Kidney (tissue), 14 donors: ENCODE measurements around the gene CDKN2A. TPM values are rescaled to one million over a fixed set of nuclear protein-coding genes. Genes with fewer than 3 reads are reported as not detected.

ENCODE experiments used
- DNase-seq, 5 donors: peaks; one replicate each; pipeline ENCODE4 v3.0.0-alpha.2; 2013 to 2020
- FAIRE-seq: peaks from 2 replicates; lab custom pipeline; 2012; peaks lifted over from hg19 to GRCh38; lab: Jason Lieb, UNC
- H3K27ac ChIP-seq, 2 donors: one replicate each; pipeline ENCODE4 v1.7.0; 2013; ENCODE audit warnings: low read depth in 2 of 2, low read length in 2 of 2, inconsistent platforms in 1 of 2
- H3K27me3 ChIP-seq: one replicate; pipeline ENCODE4 v1.7.1; 2013; ENCODE audit warnings: low read length, inconsistent platforms; ENCODE audit not compliant: control insufficient read depth, insufficient read depth
- H3K36me3 ChIP-seq, 3 donors: one replicate each; pipeline versions ENCODE4 v1.7.0 to v1.7.1; 2013; ENCODE audit warnings: low read length in 3 of 3, control low read depth in 1 of 3, inconsistent platforms in 1 of 3; ENCODE audit not compliant: insufficient read depth in 3 of 3, control insufficient read depth in 2 of 3
- H3K4me1 ChIP-seq, 3 donors: one replicate each; pipeline versions ENCODE4 v1.7.0 to v1.7.1; 2013; ENCODE audit warnings: low read length in 3 of 3, inconsistent platforms in 1 of 3, low read depth in 1 of 3; ENCODE audit not compliant: control insufficient read depth in 2 of 3, insufficient read depth in 2 of 3
- H3K4me3 ChIP-seq, 3 donors: one replicate each; pipeline versions ENCODE4 v1.7.0 to v1.8.1; 2013; ENCODE audit warnings: low read length in 3 of 3, control low read depth in 1 of 3, inconsistent platforms in 1 of 3
- H3K9ac ChIP-seq, 3 donors: one replicate each; pipeline versions ENCODE4 v1.7.0 to v1.7.1; 2013; ENCODE audit warnings: low read length in 3 of 3, control low read depth in 1 of 3, inconsistent platforms in 1 of 3
- H3K9me3 ChIP-seq, 3 donors: one replicate each; pipeline versions ENCODE4 v1.7.0 to v1.7.1; 2013; ENCODE audit warnings: low read length in 3 of 3, control low read depth in 1 of 3, inconsistent platforms in 1 of 3; ENCODE audit not compliant: control insufficient read depth in 2 of 3, insufficient read depth in 1 of 3
- CTCF ChIP-seq: IDR thresholded peaks from 3 replicates; pipeline ENCODE4 v1.5.1; 2012; ENCODE audit warnings: mild to moderate bottlenecking, moderate library complexity, borderline replicate concordance; ENCODE audit not compliant: insufficient read depth; ENCODE audit errors: extremely low read depth
- intact Hi-C: fragments of 100-400 bp; cut with DNase I; formaldehyde crosslinking; loops from one replicate; pipeline ENCODE4 v1.11.1; 2022
- polyA plus RNA-seq: library from polyadenylated mRNA; stranded (reverse); fragments of 350-450 nt; fragmentation: Illumina TruSeq; extraction: RNeasy Lipid Tissue Mini Kit (QIAGEN cat#74804); gene quantifications from one replicate; pipeline ENCODE4 v1.2.3, GENCODE V29; 2014; ENCODE audit warnings: low read depth, low replicate concordance; ENCODE audit not compliant: insufficient read depth
- total RNA-seq: library from RNA; stranded (reverse); fragmentation: NEBNext Ultra II Directional; extraction: Animal tissue kit (Norgen Biotek cat#: 25700); gene quantifications from one replicate; pipeline ENCODE4 v1.2.1, GENCODE V29; 2021
- donor health status: control.
- donor health status: control.
- donor health status: control.
- donor health status: control.
- donor health status: control.
- donor health status: DM: yes; HTN: yes; CAD: no.
- donor health status: Normal renal cell carcinoma (clear cell type).

Gene CDKN2A
- total and polyA plus RNA-seq, 2 donors from 2014 or later, result 4.1 TPM; not detected in 1

GRCh38 chr9:22010866-22011625 lies 16.9 kb upstream of the CDKN2A start:
- Histone ChIP-seq H3K27ac (no peak overlapping the region), H3K9ac (no peak overlapping the region), H3K4me3 (no peak overlapping the region), H3K36me3 (no peaks in the 10 kb centered on the region), H3K27me3 (peaks cover 25% of the 10 kb centered on the region), H3K9me3 (no peaks in the 10 kb centered on the region), H3K4me1 (peaks cover 0 to 5% (median 0%) of the 10 kb centered on the region in 3 donors)
- TF ChIP-seq CTCF, result no peak
- intact Hi-C loops, result no loop called here
- no peak for FAIRE-seq
- DNase-seq, result peak in 4 of 5 donors; percentile 67 to 87 (median 82)

- FAIRE-seq, result no peak
These were observed 15.3 kb upstream of the CDKN2A start for GRCh38 chr9:22009506-22009867.

GRCh38 chr9:22008717-22009505 lies 14.7 kb upstream of the CDKN2A start, which contains the start of gene CDKN2B:
Gene CDKN2B (minus strand): TSS chr9:22009305. CDS start chr9:22008953, 352 bp downstream.
- peak within 1 kb of the TSS; percentile 28 to 59 for H3K27ac ChIP-seq
- H3K36me3 ChIP-seq, result no peaks in the 10 kb centered on the region
- TF ChIP-seq CTCF, result peak; percentile 68
- peaks cover 0 to 5% (median 0%) of the 10 kb centered on the region in 3 donors for H3K4me1 ChIP-seq
- DNase-seq (peak; percentile 91 to 98 (median 94)), FAIRE-seq (peak; percentile 30)
- no peaks in the 10 kb centered on the region for H3K9me3 ChIP-seq
- peak within 1 kb of the TSS; percentile 30 to 80 (median 63) for H3K4me3 ChIP-seq
- intact Hi-C loops, result no loop called here
- H3K27me3 ChIP-seq, result peaks cover 44% of the 10 kb centered on the region
- peak within 1 kb of the TSS in 2 of 3 donors; percentile 5 to 66 for H3K9ac ChIP-seq

More at GRCh38 chr9:22009506-22009867, 15.3 kb upstream of the CDKN2A start:
- no peaks in the 10 kb centered on the region for H3K36me3 ChIP-seq
- H3K4me3 ChIP-seq, result peak overlapping the region; percentile 30 to 80 (median 57)
- no peak for DNase-seq
- no peaks in the 10 kb centered on the region for H3K9me3 ChIP-seq
- intact Hi-C loops, result no loop called here
- H3K27ac ChIP-seq, result no peak overlapping the region
- H3K27me3 ChIP-seq, result peaks cover 39% of the 10 kb centered on the region
- peaks cover 0 to 5% (median 0%) of the 10 kb centered on the region in 3 donors for H3K4me1 ChIP-seq
- TF ChIP-seq CTCF, result no peak
- H3K9ac ChIP-seq, result no peak overlapping the region
